ENCODE results near the gene FSD2. TPM values are rescaled to one million over a fixed set of nuclear protein-coding genes. Genes with fewer than 3 reads are reported as not detected.

FSD2 gene
- total and polyA plus RNA-seq, 2 of the 8 experiments (the other 6 are each of a cell fraction or from before 2014, with no cell fraction given), result 0.02 TPM; not detected in 1

DNA sequence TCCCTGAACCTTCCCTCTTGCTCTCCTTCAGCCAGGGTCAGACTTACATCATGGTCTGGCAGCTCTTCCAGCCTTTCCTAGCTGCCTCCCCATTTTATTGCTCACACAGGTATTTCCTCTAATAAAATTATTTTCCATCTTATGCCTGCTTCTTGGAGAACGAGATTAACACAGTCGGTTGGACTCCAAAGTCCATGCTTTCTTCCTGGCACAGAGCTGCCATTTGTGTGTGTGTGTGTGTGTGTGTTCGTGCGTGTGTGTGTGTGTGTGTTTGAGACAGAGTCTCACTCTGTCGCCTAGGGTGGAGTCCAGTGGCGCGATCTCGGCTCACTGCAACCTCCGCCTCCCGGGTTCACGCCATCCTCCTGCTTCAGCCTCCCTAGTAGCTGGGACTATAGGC lies 15.5 kb downstream of the FSD2 start:
- Histone ChIP-seq H2AFZ (ENCODE audit: low read length) (no peak overlapping the region), H3K4me2 (ENCODE audit: insufficient read depth in 1 of 2, low read depth in 2 of 2, low read length in 2 of 2) (no peak overlapping the region), H3K56ac (replicated peaks; ENCODE audit: insufficient read length, low read depth, low read length) (no peak overlapping the region), H4K20me1 (replicated peaks in 1 of 2; ENCODE audit: control insufficient read depth in 1 of 2, insufficient read depth in 2 of 2, low read length in 2 of 2) (no peaks in the 10 kb centered on the region), H3K79me2 (ENCODE audit: control insufficient read depth in 1 of 2, insufficient read depth in 2 of 2, low read length in 2 of 2) (no peaks in the 10 kb centered on the region), H3K4ac (replicated peaks; ENCODE audit: insufficient read length, low read depth, low read length) (no peak overlapping the region), H2BK5ac (ENCODE audit: low read depth, low read length) (no peak overlapping the region), H2BK120ac (replicated peaks; ENCODE audit: low read depth, low read length) (no peak overlapping the region), H3K14ac (ENCODE audit: insufficient read length) (no peak overlapping the region), H3K36me3 (ENCODE audit: control insufficient read depth in 2 of 4, insufficient read depth in 4 of 4, low read length in 3 of 4) (no peaks in the 10 kb centered on the region), H3K23ac (ENCODE audit: insufficient read length) (no peak overlapping the region), H4K91ac (replicated peaks; ENCODE audit: insufficient read length, low read length) (no peak overlapping the region), H3K9ac (replicated peaks in 1 of 4; ENCODE audit: extremely low read depth in 1 of 4, low read depth in 3 of 4, low read length in 3 of 4) (no peak overlapping the region), H2BK15ac (ENCODE audit: low read length) (no peak overlapping the region), H2BK12ac (ENCODE audit: low read depth, low read length) (no peak overlapping the region), H3K4me1 (replicated peaks in 1 of 4; ENCODE audit: control insufficient read depth in 3 of 4, insufficient read depth in 4 of 4, low read length in 3 of 4) (no peaks in the 10 kb centered on the region), H3K27ac (ENCODE audit: low read depth, low read length) (no peak overlapping the region), H3K18ac (ENCODE audit: extremely low read depth, low read length) (no peak overlapping the region), H2BK20ac (ENCODE audit: low read length) (no peak overlapping the region), H3K9me3 (ENCODE audit: insufficient read depth in 2 of 2, low read depth in 1 of 2, low read length in 1 of 2) (no peaks in the 10 kb centered on the region), H3K27me3 (replicated peaks in 1 of 4; ENCODE audit: control insufficient read depth in 3 of 4, extremely low read depth in 1 of 4, insufficient read depth in 3 of 4, low read length in 3 of 4) (no peaks in the 10 kb centered on the region), H3K23me2 (ENCODE audit: low read depth, low read length) (no peaks in the 10 kb centered on the region; the same call in 1 of the 2 replicates), H4K8ac (ENCODE audit: extremely low read depth, insufficient read depth, low read length) (no peak overlapping the region), H2AK5ac (ENCODE audit: low read depth, low read length) (no peak overlapping the region), H3K79me1 (ENCODE audit: low read depth, low read length) (no peaks in the 10 kb centered on the region), H4K5ac (ENCODE audit: insufficient read length, low read depth, low read length) (no peak overlapping the region), H3K4me3 (ENCODE audit: extremely low read depth in 1 of 4, insufficient read depth in 2 of 4, low read depth in 3 of 4, low read length in 4 of 4) (no peak overlapping the region)
- FAIRE-seq (no peak), DNase-seq (ENCODE audit: low read depth in 1 of 2, low spot score in 2 of 2) (no peak)
- WGBS, 2 experiments (ENCODE audit: extremely low coverage in 1 of 2, insufficient coverage in 1 of 2, insufficient read length in 1 of 2, insufficient replicate concordance in 2 of 2, low coverage in 1 of 2, low lambda C conversion rate in 2 of 2, missing lambda C conversion rate in 1 of 2), result 90% methylated on average over 11 of the region's 11 CpGs; no CpG with 5 or more reads in 1 of the 2 experiments
- ChIA-PET POLR2A (ENCODE audit: partially characterized antibody) (no interaction called here), CTCF (ENCODE audit: partially characterized antibody) (no interaction called here)
- TF ChIP-seq TEAD4 (IDR thresholded peaks at IDR 0.05; ENCODE audit: low read depth, low read length) (no peak), SIX5 (IDR thresholded peaks at IDR 0.05; ENCODE audit: low read depth, low read length) (no peak), GABPA (IDR thresholded peaks at IDR 0.05; ENCODE audit: borderline replicate concordance, insufficient read depth, low read length) (no peak)
- TF ChIP-seq, protein P1, sequence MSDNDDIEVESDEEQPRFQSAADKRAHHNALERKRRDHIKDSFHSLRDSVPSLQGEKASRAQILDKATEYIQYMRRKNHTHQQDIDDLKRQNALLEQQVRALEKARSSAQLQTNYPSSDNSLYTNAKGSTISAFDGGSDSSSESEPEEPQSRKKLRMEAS (IDR thresholded peaks at IDR 0.05), result no peak
